A549 (cell line): ENCODE data around the gene FOXN4. TPM values are rescaled to one million over a fixed set of nuclear protein-coding genes. Genes with fewer than 3 reads are reported as not detected.

ENCODE experiments used
- ATAC-seq, 2 experiments: fragments of 200-7000 bp in 1 of 2; fragments of >200 bp in 1 of 2; cut with Nextera tagmentation in 1 of 2; cut with Tn5 transposase in 1 of 2; 3 replicates each; pipeline versions ENCODE4 v1.8.0 to v1.9.1; 2018 to 2020; ENCODE audit warnings: mild to moderate bottlenecking in 1 of 2, moderate library complexity in 1 of 2
- CTCF ChIA-PET: fragments of 300-600 bp; sonication (Branson Sonifier 250); formaldehyde crosslinking; extraction: SDS; loops from one replicate; lab custom pipeline; 2021; ENCODE audit warnings: antibody characterized with exemption, inconsistent platforms; lab: Yijun Ruan, JAX
- POLR2A ChIA-PET: fragments of 350-600 bp; formaldehyde crosslinking; extraction: SDS; loops from one replicate; lab custom pipeline; 2021; ENCODE audit warnings: antibody characterized with exemption, inconsistent platforms; lab: Yijun Ruan, JAX
- DNase-seq, 2 experiments: peaks; one replicate each; pipeline versions ENCODE4 v3.0.0 to v3.0.0-alpha.2; 2011 to 2016; ENCODE audit warnings: low read depth in 1 of 2, low spot score in 1 of 2
- FAIRE-seq: peaks from 2 replicates; lab custom pipeline; 2011; peaks lifted over from hg19 to GRCh38; lab: Jason Lieb, UNC
- H3K27ac ChIP-seq, 2 experiments: fragments of >200 bp; sonication (Bioruptor Twin); formaldehyde crosslinking; 3 replicates each; pipeline ENCODE4 v1.5.1; 2016 to 2017
- H3K4me1 ChIP-seq: fragments of >200 bp; sonication (Bioruptor Twin); formaldehyde crosslinking; 3 replicates; pipeline ENCODE4 v1.6.1; 2016
- H3K4me2 ChIP-seq: fragments of >200 bp; sonication (Bioruptor Twin); formaldehyde crosslinking; 3 replicates; pipeline ENCODE4 v1.6.1; 2016
- H3K4me3 ChIP-seq: fragments of >200 bp; sonication (Bioruptor Twin); formaldehyde crosslinking; 3 replicates; pipeline ENCODE4 v1.5.1; 2016
- H3K9me3 ChIP-seq: fragments of >200 bp; sonication (Bioruptor Twin); formaldehyde crosslinking; 3 replicates; pipeline ENCODE4 v1.6.1; 2016
- CEBPB ChIP-seq, 2 experiments: fragments of >200 bp in 1 of 2; sonication (Bioruptor Twin) in 1 of 2; formaldehyde crosslinking in 1 of 2; IDR thresholded peaks; 2 replicates each; pipeline ENCODE4 v1.6.1; 2012 to 2016
- CHD2 ChIP-seq: fragments of 150-350 bp; IDR thresholded peaks from 2 replicates; pipeline ENCODE4 v1.6.1; 2014; ENCODE audit warnings: low read length; ENCODE audit not compliant: partially characterized antibody
- CTCF ChIP-seq: fragments of >200 bp; sonication (Bioruptor Twin); formaldehyde crosslinking; IDR thresholded peaks from 3 replicates; pipeline ENCODE4 v1.5.1; 2016
- ELK1 ChIP-seq: fragments of 150-350 bp; IDR thresholded peaks from 2 replicates; pipeline ENCODE4 v1.6.1; 2014; ENCODE audit warnings: low read depth, mild to moderate bottlenecking, low read length
- ESRRA ChIP-seq: fragments of 150-350 bp; IDR thresholded peaks from 2 replicates; pipeline ENCODE4 v1.6.1; 2014; ENCODE audit warnings: mild to moderate bottlenecking, low read length, borderline replicate concordance
- GATA3 ChIP-seq: IDR thresholded peaks from 2 replicates; pipeline ENCODE4 v1.6.1; 2012; ENCODE audit warnings: borderline replicate concordance
- HDAC2 ChIP-seq: fragments of 200-600 bp; sonication (generic); IDR thresholded peaks from 2 replicates; pipeline ENCODE4 v1.6.1; 2016
- HOXB5 ChIP-seq: fragments of 250-450 bp; sonication (Bioruptor Pico); IDR thresholded peaks from 2 replicates; pipeline ENCODE4 v1.5.0; 2020; ENCODE audit warnings: mild to moderate bottlenecking, moderate library complexity
- JUN ChIP-seq, 2 experiments: fragments of >200 bp; sonication (Bioruptor Twin); formaldehyde crosslinking; IDR thresholded peaks; 2 replicates in 1 of 2; 3 replicates in 1 of 2; pipeline ENCODE4 v1.6.1; 2016 to 2017
- KDM1A ChIP-seq: fragments of 200-600 bp; sonication (generic); IDR thresholded peaks from 2 replicates; pipeline ENCODE4 v1.6.1; 2016; ENCODE audit warnings: low read depth, mild to moderate bottlenecking
- MAFK ChIP-seq: fragments of 450-650 bp; IDR thresholded peaks from 2 replicates; pipeline ENCODE4 v1.6.1; 2014; ENCODE audit not compliant: partially characterized antibody
- MYC ChIP-seq: IDR thresholded peaks from 2 replicates; pipeline ENCODE4 v1.6.1; 2012; ENCODE audit warnings: mild to moderate bottlenecking, inconsistent platforms, low read length, improper control_type of control experiment, borderline replicate concordance
- NPAS2 ChIP-seq: fragments of 250-450 bp; sonication (Bioruptor Pico); IDR thresholded peaks from 2 replicates; pipeline ENCODE4 v1.8.0; 2022; ENCODE audit warnings: mild to moderate bottlenecking, moderate library complexity, borderline replicate concordance
- RFX5 ChIP-seq: fragments of 450-650 bp; IDR thresholded peaks from 2 replicates; pipeline ENCODE4 v1.7.1; 2014; ENCODE audit warnings: antibody characterized with exemption, mild to moderate bottlenecking, moderate library complexity
- TFCP2L1 ChIP-seq: fragments of 250-450 bp; sonication (Bioruptor Pico); IDR thresholded peaks from 2 replicates; pipeline ENCODE4 v1.5.0; 2021; ENCODE audit warnings: mild to moderate bottlenecking
- ZC3H11A ChIP-seq: fragments of 450-650 bp; IDR thresholded peaks from 2 replicates; pipeline ENCODE4 v1.6.1; 2014; ENCODE audit warnings: antibody characterized with exemption, mild to moderate bottlenecking
- ZFP36 ChIP-seq: fragments of 450-650 bp; IDR thresholded peaks from 2 replicates; pipeline ENCODE4 v1.6.1; 2014; ENCODE audit warnings: borderline replicate concordance; ENCODE audit not compliant: partially characterized antibody
- WGBS: methylation state at CpG from one replicate; pipeline ENCODE4 v1.1.6; 2017; ENCODE audit errors: missing lambda C conversion rate; 5-methylcytosine and 5-hydroxymethylcytosine counted together
- polyA plus RNA-seq, 4 experiments: library from polyadenylated mRNA; depleted of rRNA in 3 of 4; stranded (reverse); fragments of >200 nt; fragmentation: RNase III in 1 of 4; extraction: RNeasy Plus Mini Kit Qiagen cat#74134 plus additional on column Dnase treatment in 1 of 4; gene quantifications; 2 replicates in 3 of 4; 3 replicates in 1 of 4; pipeline ENCODE4 v1.2.3, GENCODE V29; 2011 to 2017
- TF ChIP-seq, protein P1 (sequence below): fragments of >200 bp; sonication (Bioruptor Twin); formaldehyde crosslinking; IDR thresholded peaks from 2 replicates; pipeline ENCODE4 v1.6.1; 2016
- TF ChIP-seq, protein P2 (sequence below): IDR thresholded peaks from 2 replicates; pipeline ENCODE4 v1.6.1; 2012

FOXN4 gene
- polyA plus RNA-seq, 2 of the 4 experiments (the other 2 are of a cell fraction) = 0.05 TPM; not detected in 1

- ATAC-seq (peak; percentile 59 to 75), DNase-seq (peak; percentile 30 to 66), FAIRE-seq (no peak)
- no peak for TF ChIP-seq ZFP36
- no peak for TF ChIP-seq MAFK
- TF ChIP-seq HOXB5 = no peak
- TF ChIP-seq CTCF = no peak
- TF ChIP-seq, protein P1, sequence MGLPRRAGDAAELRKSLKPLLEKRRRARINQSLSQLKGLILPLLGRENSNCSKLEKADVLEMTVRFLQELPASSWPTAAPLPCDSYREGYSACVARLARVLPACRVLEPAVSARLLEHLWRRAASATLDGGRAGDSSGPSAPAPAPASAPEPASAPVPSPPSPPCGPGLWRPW = peak; percentile 36; the same call in 1 of the 2 replicates
- TF ChIP-seq CEBPB (IDR thresholded peaks at IDR 0.05) = peak; percentile 67 to 77; a peak in 3 of 4 replicates
- TF ChIP-seq RFX5 = no peak
- TF ChIP-seq JUN (IDR thresholded peaks at IDR 0.05) = no peak; a peak in 1 of 5 replicates
- no peak for TF ChIP-seq CHD2
- TF ChIP-seq HDAC2 = no peak
- TF ChIP-seq TFCP2L1 (CRISPR knock-in tag) = no peak
- TF ChIP-seq MYC = no peak
- TF ChIP-seq, protein P2, sequence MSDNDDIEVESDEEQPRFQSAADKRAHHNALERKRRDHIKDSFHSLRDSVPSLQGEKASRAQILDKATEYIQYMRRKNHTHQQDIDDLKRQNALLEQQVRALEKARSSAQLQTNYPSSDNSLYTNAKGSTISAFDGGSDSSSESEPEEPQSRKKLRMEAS = peak; percentile 50
- no peak for TF ChIP-seq ESRRA
- no peak for TF ChIP-seq NPAS2 (CRISPR knock-in tag)
- TF ChIP-seq GATA3 = 0 out of 2 replicates have a peak, but pooled peaks have one; percentile 14
- no peak for TF ChIP-seq ELK1
- 33% methylated on average over 15 of the region's 15 CpGs for WGBS
- H3K4me3 ChIP-seq = no peak overlapping the region; the same call in 2 of the 3 replicates
- no peaks in the 10 kb centered on the region for H3K9me3 ChIP-seq
- ChIA-PET POLR2A (no interaction called here), CTCF (interaction anchor here (1.1 to 3.7 kb wide), 4 partner anchors 10 to 166 kb away, joined by 3 to 21 read pairs (median 6); no protein-coding TSS in a partner anchor)
- H3K4me1 ChIP-seq = peaks cover 28% of the 10 kb centered on the region
- H3K4me2 ChIP-seq = peak overlapping the region; percentile 58
- peak overlapping the region; percentile 54 to 80 for H3K27ac ChIP-seq
These were observed 31.0 kb downstream of the FOXN4 start for GRCh38 chr12:109277899-109278762.

DNA sequence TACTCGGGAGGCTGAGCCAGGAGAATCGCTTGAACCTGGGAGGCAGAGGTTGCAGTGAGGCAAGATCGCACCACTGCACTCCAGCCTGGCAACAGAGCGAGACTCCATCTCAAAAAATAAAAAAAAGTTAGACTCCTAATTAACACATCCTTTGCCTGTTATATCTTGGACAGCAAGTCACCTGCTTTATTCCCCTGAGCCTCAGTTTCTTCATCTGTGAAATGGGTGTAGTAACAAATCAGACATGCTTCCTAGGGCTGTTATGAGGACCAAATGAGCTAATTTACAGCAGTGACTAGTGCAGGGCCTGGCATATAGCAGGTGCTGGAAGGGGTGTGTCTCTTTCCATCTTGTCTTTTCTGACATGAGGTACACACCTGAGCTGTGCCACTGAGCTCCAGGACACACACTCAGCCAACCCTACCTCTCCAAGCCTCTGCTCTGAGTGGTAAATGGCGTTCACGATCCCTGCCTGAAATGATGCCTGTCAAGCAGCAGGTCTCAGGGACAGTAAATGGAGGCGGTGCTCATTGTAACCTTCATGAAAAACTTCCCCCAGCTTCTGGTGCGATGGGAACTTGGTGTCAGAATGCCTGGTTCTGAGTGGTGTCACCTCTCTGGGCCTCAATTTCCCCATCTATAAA, 31.7 kb downstream of the FOXN4 start:
- ChIA-PET POLR2A (no interaction called here), CTCF (interaction anchor here (1.1 to 3.7 kb wide), 4 partner anchors 10 to 165 kb away, joined by 3 to 21 read pairs (median 6); no protein-coding TSS in a partner anchor)
- FAIRE-seq = no peak
- DNase-seq = no peak
- peak in 1 of 2 experiments; percentile 9; a peak in 2 of 6 replicates for ATAC-seq
- Histone ChIP-seq H3K9me3 (no peaks in the 10 kb centered on the region), H3K4me2 (peak overlapping the region; percentile 58), H3K27ac (peak overlapping the region; percentile 54 to 80; a peak in 4 of 6 replicates), H3K4me3 (no peak overlapping the region), H3K4me1 (peaks cover 28% of the 10 kb centered on the region)
- WGBS = 90% methylated on average over 8 of the region's 8 CpGs
- TF ChIP-seq KDM1A = 0 out of 2 replicates have a peak, but pooled peaks have one; percentile 62
- no peak for TF ChIP-seq ZC3H11A
